ENCODE measurements around the gene CMTM5.

The CMTM5 gene

GRCh38 chr14:23352506-23353432 is 24.1 kb upstream of the CMTM5 start, which contains the start of gene SLC22A17:
TSS of gene SLC22A17 (minus strand) at chr14:23352887.
- H3K4me3 ChIP-seq (replicated peaks in 1 of 2; ENCODE audit: low read depth in 2 of 2, low read length in 2 of 2), result peak within 1 kb of the TSS; percentile 66 to 67
- peak; percentile 84 to 85 for DNase-seq (ENCODE audit: low read depth in 2 of 2)
- TF ChIP-seq CTCF (IDR thresholded peaks at IDR 0.05; ENCODE audit: low read depth, low read length), result no peak

DNA sequence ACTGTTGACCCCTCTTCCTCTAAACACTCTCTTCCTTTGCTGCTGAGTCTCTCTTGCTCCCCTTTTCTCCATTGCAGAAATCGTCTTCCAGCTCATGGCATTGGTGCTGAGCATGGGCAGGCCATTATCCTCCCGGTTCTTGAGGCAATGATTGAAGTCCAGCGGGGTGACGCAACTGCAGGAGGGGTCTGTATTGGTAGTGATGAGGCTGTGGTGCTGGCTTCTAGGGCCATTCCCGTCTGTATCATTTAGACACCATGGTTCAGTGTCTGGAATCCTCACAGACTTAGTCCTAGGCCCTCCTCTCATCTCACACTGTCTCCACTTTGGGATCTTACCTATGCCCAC is 23.4 kb upstream of the CMTM5 start:
- DNase-seq (ENCODE audit: low read depth in 2 of 2), result no peak
- no peak for TF ChIP-seq CTCF (IDR thresholded peaks at IDR 0.05; ENCODE audit: low read depth, low read length)
- no peak overlapping the region for H3K4me3 ChIP-seq (replicated peaks in 1 of 2; ENCODE audit: low read depth in 2 of 2, low read length in 2 of 2)

GRCh38 chr14:23354990-23355389 is 21.9 kb upstream of the CMTM5 start:
- H3K4me3 ChIP-seq (replicated peaks in 1 of 2; ENCODE audit: low read depth in 2 of 2, low read length in 2 of 2), result no peak overlapping the region
- no peak for DNase-seq (ENCODE audit: low read depth in 2 of 2)

DNA sequence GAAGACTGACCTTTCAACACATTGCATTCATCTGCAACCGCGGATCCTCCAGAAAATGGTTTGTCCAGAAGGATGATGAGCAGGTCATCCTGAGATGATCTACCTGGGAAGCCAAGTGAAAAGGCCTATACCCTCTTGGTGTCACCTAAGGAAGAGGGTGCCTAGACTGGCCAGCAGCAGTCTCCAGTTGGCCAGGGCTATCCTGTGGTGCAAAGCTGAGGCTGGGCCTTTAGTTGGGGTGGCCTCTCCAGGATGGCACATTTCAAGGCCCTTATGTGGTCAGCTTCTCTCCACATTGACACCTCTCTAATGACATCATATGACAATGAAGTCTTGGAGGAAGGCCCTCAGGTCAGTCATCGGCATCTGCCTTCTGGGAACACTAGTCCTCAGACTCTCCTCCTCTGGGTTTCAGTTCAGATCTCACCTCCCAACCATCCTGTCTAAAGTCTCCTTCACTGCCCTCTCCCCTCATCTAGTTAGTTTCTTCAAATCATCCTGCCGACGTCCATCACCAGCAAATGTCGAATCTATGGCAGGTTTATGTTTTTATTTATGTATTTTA is 20.9 kb upstream of the CMTM5 start:
- H3K4me3 ChIP-seq (replicated peaks in 1 of 2; ENCODE audit: low read depth in 2 of 2, low read length in 2 of 2), result no peak overlapping the region
- TF ChIP-seq CTCF (IDR thresholded peaks at IDR 0.05; ENCODE audit: low read depth, low read length), result no peak
- no peak for DNase-seq (ENCODE audit: low read depth in 2 of 2)

More at GRCh38 chr14:23354990-23355389, 21.9 kb upstream of the CMTM5 start:
- TF ChIP-seq CTCF (IDR thresholded peaks at IDR 0.05; ENCODE audit: low read depth, low read length), result no peak

DNA sequence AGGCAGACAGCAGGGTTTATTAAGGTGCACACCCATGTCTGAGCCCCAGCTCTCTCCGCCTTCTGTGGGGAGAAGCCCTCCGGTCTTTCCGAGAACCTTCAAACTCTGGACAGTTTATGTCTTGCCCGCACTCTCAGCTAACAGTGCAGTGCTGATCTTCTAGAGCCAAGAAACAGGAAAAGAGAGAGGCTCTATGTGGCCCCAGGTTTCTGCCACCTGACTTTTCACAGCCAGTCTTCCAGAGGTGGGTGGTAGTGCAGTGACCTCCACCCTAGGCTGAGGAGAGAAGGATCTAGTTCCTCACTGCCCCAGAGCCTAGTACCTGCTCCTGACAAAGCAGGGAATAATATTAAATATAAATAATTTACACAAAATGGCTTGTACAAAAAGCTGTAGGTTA is 20.2 kb upstream of the CMTM5 start:
- TF ChIP-seq CTCF (IDR thresholded peaks at IDR 0.05; ENCODE audit: low read depth, low read length), result no peak
- no peak for DNase-seq (ENCODE audit: low read depth in 2 of 2)
- no peak overlapping the region for H3K4me3 ChIP-seq (replicated peaks in 1 of 2; ENCODE audit: low read depth in 2 of 2, low read length in 2 of 2)

- H3K4me3 ChIP-seq (replicated peaks in 1 of 2; ENCODE audit: low read depth in 2 of 2, low read length in 2 of 2), result no peak overlapping the region
- DNase-seq (ENCODE audit: low read depth in 2 of 2), result no peak
- no peak for TF ChIP-seq CTCF (IDR thresholded peaks at IDR 0.05; ENCODE audit: low read depth, low read length)
These were observed 19.6 kb upstream of the CMTM5 start for GRCh38 chr14:23357261-23357660.

Data from cardiac fibroblast (primary cell).